Measurements from ENCODE around the gene TIMP2.
"Not testable (repeated sequence)": the region's sequence is repeated elsewhere in the genome, so short reads cannot be mapped to it uniquely, and the experiment has no call there.

The TIMP2 gene

DNA sequence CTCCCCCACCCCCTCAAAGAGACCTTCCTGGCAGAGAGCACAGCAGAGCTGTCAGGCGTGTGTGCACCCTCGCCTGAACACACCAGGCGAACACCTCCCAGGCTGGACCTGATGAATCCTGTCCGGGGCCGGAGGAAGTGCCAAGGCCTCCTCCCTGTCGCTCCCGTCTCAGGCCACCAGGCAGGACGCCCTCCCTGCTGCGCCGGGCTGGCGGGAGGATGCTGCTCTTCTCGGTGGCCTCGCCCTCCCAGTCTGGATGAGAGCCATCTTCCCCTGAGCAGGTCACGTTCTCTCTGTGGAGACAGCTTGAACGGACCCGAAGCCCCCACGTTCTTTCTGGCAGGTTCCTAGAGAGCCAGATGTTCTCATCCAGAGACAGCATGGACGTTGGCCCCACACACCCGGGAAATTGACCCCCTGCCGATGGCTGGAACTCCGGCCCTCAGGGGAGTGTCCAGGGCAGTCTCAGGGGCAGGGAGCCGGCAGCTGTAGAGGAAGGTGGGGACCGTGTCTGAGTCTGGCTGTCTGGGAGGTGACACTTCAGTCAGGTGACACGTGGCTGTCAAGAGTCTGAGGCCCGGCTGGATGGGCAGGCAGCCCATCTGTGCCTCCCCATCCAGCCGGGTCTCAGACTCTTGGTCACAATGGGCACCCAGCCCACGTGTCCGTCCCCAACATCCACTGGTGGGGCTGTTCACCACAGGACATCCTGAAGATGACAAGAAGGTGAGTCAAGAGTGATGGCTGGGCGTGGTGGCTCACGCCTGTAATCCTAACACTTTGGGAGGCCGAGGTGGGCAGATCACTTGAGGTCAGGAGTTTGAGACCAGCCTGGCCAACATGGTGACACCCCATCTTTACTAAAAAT is 5.0 kb upstream of the TIMP2 start:
- no peak for DNase-seq (ENCODE audit: low spot score)

GRCh38 chr17:78925662-78926555 is 722 bp upstream of the TIMP2 start:
- DNase-seq (ENCODE audit: low spot score), result no peak

DNA sequence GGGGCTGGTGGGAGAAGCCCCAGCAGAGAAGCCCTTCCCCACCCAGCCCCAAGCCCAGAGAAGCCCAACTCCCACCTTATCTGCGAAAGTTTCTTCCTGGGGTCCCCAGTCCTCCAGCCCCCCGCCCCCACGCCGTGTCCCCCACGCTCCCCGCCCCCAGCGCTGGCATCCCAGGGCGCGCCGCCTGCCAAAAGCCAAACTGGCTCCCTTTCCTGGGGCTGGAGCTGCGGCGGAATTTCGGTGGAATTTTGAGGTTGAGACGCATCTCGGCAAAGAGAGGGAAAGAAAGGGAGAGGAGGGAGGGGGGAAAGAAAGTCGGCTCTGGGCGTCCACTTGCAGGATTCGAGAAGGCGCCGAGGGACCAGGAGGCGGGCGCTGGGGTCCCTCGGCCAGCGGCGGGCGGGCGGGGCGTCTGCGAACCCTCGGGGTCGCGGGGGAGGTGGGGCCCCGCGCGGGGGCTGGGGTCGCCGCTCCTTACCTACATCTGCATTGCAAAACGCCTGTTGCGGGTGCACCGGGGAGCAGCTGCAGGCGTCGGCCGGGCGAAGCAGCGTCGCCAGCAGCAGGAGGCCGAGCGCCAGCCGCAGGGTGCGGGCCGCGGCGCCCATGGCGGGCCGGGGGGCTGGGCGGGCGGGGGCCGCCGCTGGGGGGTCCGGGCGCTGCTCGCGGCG is 571 bp downstream of the TIMP2 start:
- DNase-seq (ENCODE audit: low spot score), result no peak

DNA sequence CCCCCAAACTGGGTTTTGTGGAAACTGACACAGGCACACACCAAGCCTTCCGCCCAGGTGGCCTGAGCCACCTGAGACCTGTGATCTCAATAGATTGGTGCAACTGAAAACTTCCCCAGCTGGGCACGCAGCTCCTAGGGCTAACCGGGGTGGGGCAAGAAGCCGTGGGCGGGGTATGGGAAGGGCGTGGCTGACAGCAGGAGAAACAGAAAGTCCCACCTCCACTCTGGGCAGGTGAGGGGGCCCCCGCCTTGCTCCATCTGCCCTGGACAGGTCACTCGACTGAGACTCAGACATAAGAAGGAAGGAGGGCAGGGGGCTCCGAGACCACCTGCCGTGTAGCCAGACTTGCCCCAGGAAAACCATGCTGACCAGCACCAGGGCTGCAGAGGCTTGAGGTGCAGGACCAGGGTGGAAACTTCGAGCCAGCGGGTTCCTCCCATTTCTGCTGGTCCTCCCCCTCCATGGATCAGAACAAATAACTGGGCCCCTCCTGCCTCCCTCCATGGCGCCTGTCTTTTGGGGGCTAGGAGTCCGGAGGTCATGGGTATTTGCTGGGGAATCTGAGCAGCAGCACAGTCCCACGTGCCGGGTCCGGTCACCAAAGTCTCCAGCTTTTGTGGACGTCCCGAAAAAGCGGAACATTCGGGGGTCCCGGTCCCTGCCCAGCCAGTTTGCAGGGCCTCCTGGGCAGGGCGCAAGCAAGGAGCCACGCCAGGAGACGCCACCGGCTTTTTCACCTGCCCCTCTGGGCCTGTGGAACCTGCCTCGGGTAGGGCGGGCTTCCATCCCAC is 1.3 kb downstream of the TIMP2 start:
- DNase-seq (ENCODE audit: low spot score), result no peak

GRCh38 chr17:78922816-78923498 is 2.2 kb downstream of the TIMP2 start:
- DNase-seq (ENCODE audit: low spot score), result no peak

DNA sequence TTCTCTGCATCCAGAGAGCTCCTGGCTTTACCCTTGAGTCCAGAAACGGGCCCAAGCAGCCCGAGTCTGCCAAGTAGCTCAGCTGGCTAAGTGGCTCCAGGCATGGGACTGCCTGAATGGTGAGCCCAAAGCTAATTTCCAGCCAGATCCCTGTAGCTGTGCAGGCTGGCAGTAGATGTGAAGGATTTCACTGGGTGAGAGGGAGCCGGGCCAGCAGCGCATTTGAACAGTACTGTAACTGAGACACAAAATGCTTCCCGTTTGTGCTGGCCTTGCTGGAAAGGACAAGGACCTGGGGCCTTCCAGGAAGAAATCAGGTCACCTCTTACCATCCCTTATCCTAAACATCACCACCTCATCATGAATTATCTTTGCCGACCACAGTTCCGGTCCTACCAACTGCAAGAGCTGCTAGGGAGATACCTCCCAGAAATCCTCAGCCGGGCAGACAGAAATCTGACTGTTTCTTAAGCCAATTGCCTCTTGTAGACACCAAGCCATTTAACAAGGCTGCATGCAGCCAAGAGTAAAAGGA is 3.7 kb downstream of the TIMP2 start:
- no peak for DNase-seq (ENCODE audit: low spot score)

GRCh38 chr17:78920528-78920927 is 4.7 kb downstream of the TIMP2 start:
- DNase-seq (ENCODE audit: low spot score), result no peak

DNA sequence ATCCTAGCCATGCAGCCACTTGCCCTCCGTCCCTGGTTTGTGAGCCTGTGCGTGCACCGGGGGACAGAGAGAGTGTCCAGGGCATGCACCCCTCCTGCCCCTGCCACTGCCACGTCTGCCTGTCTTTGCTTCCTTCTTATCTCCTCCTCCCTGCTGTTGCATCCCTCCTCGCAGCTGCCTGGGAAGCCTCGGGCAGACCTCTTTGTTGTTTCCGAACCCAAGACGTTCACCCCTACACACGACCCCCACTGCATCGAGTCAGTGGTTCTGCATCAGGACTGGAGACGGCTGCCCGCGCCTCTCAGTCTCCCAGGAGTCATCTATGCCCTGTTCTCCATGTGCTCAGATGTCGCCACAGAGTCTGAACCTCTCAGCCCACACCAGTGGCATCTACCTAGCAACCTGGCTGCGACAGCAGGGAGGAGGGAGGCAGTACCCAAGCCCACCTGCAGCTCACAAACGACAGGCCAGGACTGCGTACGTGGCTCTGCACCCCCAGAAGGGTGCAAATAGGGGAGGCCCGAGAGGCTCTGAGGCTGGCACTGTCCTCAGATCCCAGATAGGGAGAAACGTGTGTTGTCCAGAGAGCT is 5.2 kb downstream of the TIMP2 start:
- no peak for DNase-seq (ENCODE audit: low spot score)

- no peak for DNase-seq (ENCODE audit: low spot score)
These were observed 6.2 kb downstream of the TIMP2 start for GRCh38 chr17:78918979-78919378.

GRCh38 chr17:78917451-78918275 is 7.5 kb downstream of the TIMP2 start:
- DNase-seq (ENCODE audit: low spot score), result no peak

- no peak for DNase-seq (ENCODE audit: low spot score)
These were observed 9.1 kb downstream of the TIMP2 start for GRCh38 chr17:78915872-78916632.

DNA sequence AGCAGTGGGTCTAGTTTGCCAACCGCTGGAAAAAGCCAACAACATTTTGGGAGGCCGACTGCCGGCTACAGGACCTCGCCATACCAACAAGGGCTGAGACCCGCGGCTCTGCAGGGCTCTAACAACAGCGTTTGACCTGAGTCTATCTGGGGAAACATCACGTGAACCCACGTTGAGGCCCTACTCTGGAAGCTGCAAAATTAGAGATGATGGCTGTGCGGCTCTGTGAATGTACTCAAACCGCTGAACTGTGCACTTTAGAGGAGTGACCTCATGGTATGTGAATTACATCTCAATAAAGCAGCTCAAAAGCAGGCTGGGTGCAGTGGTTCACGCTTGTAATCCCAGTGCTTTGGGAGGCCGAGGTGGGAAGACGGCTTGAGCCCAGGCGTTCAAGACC is 12.1 kb downstream of the TIMP2 start:
- DNase-seq (ENCODE audit: low spot score), result no peak

- no peak for DNase-seq (ENCODE audit: low spot score)
These were observed 13.1 kb downstream of the TIMP2 start for GRCh38 chr17:78912082-78912481.

- not testable (repeated sequence) for DNase-seq (ENCODE audit: low spot score)
These were observed 13.6 kb downstream of the TIMP2 start for GRCh38 chr17:78911543-78911942.

DNA sequence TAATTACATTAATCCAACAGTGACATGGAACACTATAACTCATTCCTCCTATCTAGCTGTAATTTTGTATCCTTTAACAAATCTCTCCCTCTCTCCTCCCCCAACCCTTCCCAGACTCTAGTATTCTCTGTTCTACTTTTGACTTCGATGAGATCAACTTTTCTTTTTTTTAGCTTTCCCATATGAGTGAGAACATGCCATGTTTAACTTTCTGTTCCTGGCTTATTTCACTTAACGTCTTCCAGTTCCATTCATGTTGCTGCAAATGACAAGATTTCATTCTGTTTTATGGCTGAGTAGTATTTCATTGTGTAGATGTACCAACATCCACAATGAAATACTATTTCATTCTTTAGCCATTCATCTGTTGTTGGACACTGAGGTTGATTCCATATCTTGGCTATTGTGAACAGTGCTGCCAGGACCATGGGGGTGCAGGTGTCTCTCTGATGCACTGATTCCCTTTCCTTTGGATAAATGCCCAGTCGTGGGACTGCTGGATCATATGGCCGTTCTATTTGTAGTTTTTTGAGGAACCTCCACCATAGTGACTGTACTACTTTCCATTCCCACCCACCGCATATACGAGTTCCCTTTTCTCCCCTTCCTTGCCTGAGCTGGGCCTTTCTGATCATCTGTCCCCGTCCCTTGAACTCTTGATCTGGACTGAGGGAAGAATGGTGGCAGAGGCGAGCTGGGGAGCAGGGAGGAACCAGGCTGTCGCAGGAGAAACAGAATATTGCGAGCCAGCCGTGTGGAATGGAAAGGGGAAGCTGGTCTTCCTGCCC is 14.5 kb downstream of the TIMP2 start:
- DNase-seq (ENCODE audit: low spot score), result no peak

GRCh38 chr17:78908426-78908825 is 16.8 kb downstream of the TIMP2 start:
- DNase-seq (ENCODE audit: low spot score), result no peak

GRCh38 chr17:78905541-78905940 is 19.6 kb downstream of the TIMP2 start:
- no peak for DNase-seq (ENCODE audit: low spot score)

DNA sequence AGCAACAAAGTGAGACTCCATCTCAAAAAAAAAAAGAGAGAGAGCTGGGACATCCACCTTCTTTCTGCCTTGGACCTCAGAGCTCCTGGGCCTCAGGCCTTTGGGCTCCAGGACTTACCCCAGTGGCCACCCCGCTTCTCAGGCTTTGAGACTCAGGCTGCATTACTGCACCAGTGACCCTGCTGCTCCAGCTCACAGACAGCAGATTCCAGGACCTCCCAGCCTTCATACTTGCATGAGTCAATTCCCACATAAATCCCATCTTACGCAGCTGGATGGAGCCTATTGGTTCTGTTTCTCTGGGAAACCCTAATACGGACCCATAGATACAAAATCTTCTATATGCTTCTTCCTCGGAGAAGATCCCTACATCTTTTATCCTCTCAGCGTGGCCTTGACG is 20.1 kb downstream of the TIMP2 start:
- no peak for DNase-seq (ENCODE audit: low spot score)

Measured in hematopoietic multipotent progenitor cell treated with erythropoietin and hydrocortisone succinate and interleukin-3 and kit ligand, for 17 days (in vitro differentiated cells).